HepG2 (cell line): ENCODE data around the gene ADCYAP1R1. TPM values are rescaled to one million over a fixed set of nuclear protein-coding genes. Genes with fewer than 3 reads are reported as not detected.

Experiments used
- ATAC-seq: fragments of 200-7000 bp; cut with Tn5 transposase; 3 replicates; pipeline ENCODE4 v1.9.1; 2020; ENCODE audit warnings: mild to moderate bottlenecking, moderate library complexity
- BruUV-seq: library from RNA; stranded (reverse); fragments of 400-500 nt; replicated peaks from 2 replicates; lab custom pipeline; 2021; lab: Mats Ljungman, UMichigan
- CTCF ChIA-PET: fragments of 300-600 bp; formaldehyde crosslinking; extraction: SDS; loops from one replicate; lab custom pipeline; 2021; ENCODE audit warnings: low total read pairs, inconsistent platforms, low intra/inter-chr PET ratio; lab: Yijun Ruan, JAX
- POLR2A ChIA-PET: fragments of 350-600 bp; sonication (Branson Sonifier 250); formaldehyde crosslinking; loops from one replicate; lab custom pipeline; 2020; ENCODE audit warnings: antibody characterized with exemption, inconsistent platforms; lab: Yijun Ruan, JAX
- DNase-seq: peaks from one replicate; pipeline ENCODE4 v3.0.0-alpha.2; 2015; ENCODE audit warnings: low spot score
- FAIRE-seq: peaks from 3 replicates; lab custom pipeline; 2011; peaks lifted over from hg19 to GRCh38; lab: Jason Lieb, UNC
- H2AFZ ChIP-seq: one replicate; pipeline ENCODE4 v1.6.1; 2011; ENCODE audit warnings: low read length, inconsistent platforms
- H3K27ac ChIP-seq: fragments of 300-600 bp; 3 replicates; pipeline ENCODE4 v1.8.0; 2011; ENCODE audit warnings: mixed run types, mild to moderate bottlenecking, mixed read lengths, low read length, inconsistent platforms; ENCODE audit not compliant: insufficient read depth; ENCODE audit errors: extremely low read length
- H3K27me3 ChIP-seq, 2 experiments: fragments of 200-600 bp in 1 of 2; 2 replicates in 1 of 2; 3 replicates in 1 of 2; pipeline versions ENCODE4 v1.6.0 to v1.8.0; 2011; ENCODE audit warnings: low read length in 2 of 2, mild to moderate bottlenecking in 2 of 2, moderate library complexity in 2 of 2, inconsistent platforms in 1 of 2; ENCODE audit not compliant: insufficient read depth in 2 of 2, control insufficient read depth in 1 of 2
- H3K36me3 ChIP-seq, 2 experiments: fragments of 200-600 bp in 1 of 2; replicated peaks in 1 of 2; 2 replicates in 1 of 2; 3 replicates in 1 of 2; pipeline versions ENCODE4 v1.5.1 to v1.8.0; 2011; ENCODE audit warnings: low read length in 2 of 2, inconsistent platforms in 1 of 2; ENCODE audit not compliant: insufficient read depth in 2 of 2, control insufficient read depth in 1 of 2
- H3K4me1 ChIP-seq: 2 replicates; pipeline ENCODE4 v1.5.1; 2012; ENCODE audit warnings: low read length, inconsistent platforms; ENCODE audit not compliant: insufficient read depth
- H3K4me2 ChIP-seq: 2 replicates; pipeline ENCODE4 v1.6.0; 2011; ENCODE audit warnings: low read depth, low read length, inconsistent platforms
- H3K4me3 ChIP-seq, 3 experiments: fragments of 200-600 bp in 1 of 3; sonication (generic), shearing (Covaris generic) in 1 of 3; replicated peaks in 1 of 3; 2 replicates each; pipeline ENCODE4 v1.5.1; 2011 to 2016; ENCODE audit warnings: low read length in 3 of 3, inconsistent platforms in 2 of 3, low read depth in 2 of 3, mild to moderate bottlenecking in 2 of 3, control low read depth in 1 of 3, mixed read lengths in 1 of 3; ENCODE audit not compliant: insufficient read depth in 1 of 3
- H3K79me2 ChIP-seq: one replicate; pipeline ENCODE4 v1.6.1; 2011; ENCODE audit warnings: low read length, inconsistent platforms; ENCODE audit not compliant: insufficient read depth
- H3K9ac ChIP-seq: 2 replicates; pipeline ENCODE4 v1.6.0; 2011; ENCODE audit warnings: mild to moderate bottlenecking, low read depth, low read length, inconsistent platforms; ENCODE audit not compliant: insufficient read depth
- H3K9me3 ChIP-seq: 2 replicates; pipeline ENCODE4 v1.5.1; 2012; ENCODE audit warnings: mild to moderate bottlenecking, low read length
- H4K20me1 ChIP-seq: 2 replicates; pipeline ENCODE4 v1.6.0; 2011; ENCODE audit warnings: inconsistent platforms, mild to moderate bottlenecking, low read length, moderate library complexity; ENCODE audit not compliant: insufficient read depth
- BORCS8-MEF2B ChIP-seq: sonication (generic); formaldehyde crosslinking; IDR thresholded peaks from 2 replicates; pipeline ENCODE4 v1.8.0; 2022; ENCODE audit warnings: mild to moderate bottlenecking, missing genetic modification reagents
- KLF6 ChIP-seq: IDR thresholded peaks from 2 replicates; pipeline ENCODE4 v1.8.0; 2016; ENCODE audit warnings: missing biosample characterization, missing genetic modification reagents
- MYC ChIP-seq: sonication (generic); formaldehyde crosslinking; IDR thresholded peaks from 2 replicates; pipeline ENCODE4 v1.9.0; 2021; ENCODE audit warnings: missing genetic modification reagents, borderline replicate concordance
- NFKB2 ChIP-seq: sonication (generic); formaldehyde crosslinking; IDR thresholded peaks from 2 replicates; pipeline ENCODE4 v1.4.0; 2020; ENCODE audit warnings: missing genetic modification reagents, borderline replicate concordance
- SATB2 ChIP-seq: sonication (generic); formaldehyde crosslinking; IDR thresholded peaks from 2 replicates; pipeline ENCODE4 v1.5.0; 2020; ENCODE audit warnings: missing genetic modification reagents
- SNAPC2 ChIP-seq: sonication (generic); formaldehyde crosslinking; IDR thresholded peaks from 2 replicates; pipeline ENCODE4 v1.8.1; 2022; ENCODE audit warnings: mild to moderate bottlenecking, missing genetic modification reagents
- SRF ChIP-seq: IDR thresholded peaks from 2 replicates; pipeline ENCODE4 v1.6.1; 2011; ENCODE audit warnings: mild to moderate bottlenecking, low read depth, low read length, moderate library complexity
- ZMAT3 ChIP-seq: sonication (generic); formaldehyde crosslinking; conservative IDR thresholded peaks from 2 replicates; pipeline ENCODE4 v1.7.0; 2021; ENCODE audit warnings: missing genetic modification reagents
- ZNF317 ChIP-seq: sonication (generic); formaldehyde crosslinking; IDR thresholded peaks from 2 replicates; pipeline ENCODE4 v1.5.0; 2020; ENCODE audit warnings: mild to moderate bottlenecking, missing genetic modification reagents
- ZNF704 ChIP-seq: sonication (generic); formaldehyde crosslinking; IDR thresholded peaks from 2 replicates; pipeline ENCODE4 v1.8.1; 2023; ENCODE audit warnings: mild to moderate bottlenecking, inconsistent platforms, moderate library complexity, missing genetic modification reagents, borderline replicate concordance
- ZNF761 ChIP-seq: sonication (generic); formaldehyde crosslinking; conservative IDR thresholded peaks from 2 replicates; pipeline ENCODE4 v1.4.0; 2020; ENCODE audit warnings: mild to moderate bottlenecking, missing genetic modification reagents
- ZSCAN21 ChIP-seq: sonication (generic); formaldehyde crosslinking; IDR thresholded peaks from 2 replicates; pipeline ENCODE4 v1.8.0; 2022; ENCODE audit warnings: mild to moderate bottlenecking, missing genetic modification reagents, moderate library complexity, borderline replicate concordance
- WGBS: methylation state at CpG from one replicate; pipeline ENCODE4 v1.1.6; 2017; ENCODE audit warnings: low lambda C conversion rate; 5-methylcytosine and 5-hydroxymethylcytosine counted together
- in situ Hi-C: cut with HindIII; loops from 2 replicates; pipeline ENCODE4 v1.10.0; 2017; ENCODE audit warnings: low pct_unique_long_range_greater_than_20kb; ENCODE audit not compliant: extremely low pct_ligation_motif_present
- intact Hi-C: fragments of 100-400 bp; cut with micrococcal nuclease; formaldehyde crosslinking; loops from one replicate; pipeline ENCODE4 v1.10.0; 2022; ENCODE audit not compliant: unreplicated experiment
- polyA plus RNA-seq, 8 experiments: library from polyadenylated mRNA; depleted of rRNA in 3 of 8; stranded (reverse) in 7 of 8; unstranded in 1 of 8; fragments of >200 nt; fragmentation: Illumina TruSeq in 4 of 8; extraction: Trizol in 4 of 8; gene quantifications; 2 replicates each; pipeline versions ENCODE4 v1.2.1 to v1.2.3, GENCODE V29; 2011 to 2016; ENCODE audit warnings: low read depth in 4 of 8, missing spikeins in 1 of 8, mixed read lengths in 1 of 8; ENCODE audit not compliant: insufficient read depth in 1 of 8
- total RNA-seq, 5 experiments: library from RNA; depleted of rRNA; stranded (reverse); fragments of >200 nt; fragmentation: Illumina TruSeq; extraction: Trizol; gene quantifications; 2 replicates each; pipeline ENCODE4 v1.2.3, GENCODE V29; 2016; ENCODE audit warnings: low read depth in 1 of 5

ADCYAP1R1 gene
- total and polyA plus RNA-seq, 2 of the 13 experiments (the other 11 are each of a cell fraction or from before 2014, with no cell fraction given) = not detected

- H3K4me1 ChIP-seq = no peaks in the 10 kb centered on the region
- H3K9ac ChIP-seq = no peak overlapping the region
- H3K27me3 ChIP-seq = peaks cover 1 to 3% of the 10 kb centered on the region in 2 experiments; a peak in 2 of 5 replicates
- TF ChIP-seq ZNF761 (no peak), SATB2 (CRISPR knock-in tag) (no peak), ZNF704 (no peak), MYC (no peak), BORCS8-MEF2B (CRISPR knock-in tag) (no peak), ZSCAN21 (CRISPR knock-in tag) (no peak), KLF6 (no peak), SNAPC2 (CRISPR knock-in tag) (no peak), ZMAT3 (no peak), NFKB2 (CRISPR knock-in tag) (no peak), SRF (no peak), ZNF317 (CRISPR knock-in tag) (no peak)
- no peak for FAIRE-seq
- no peaks in the 10 kb centered on the region for H3K9me3 ChIP-seq
- ChIA-PET POLR2A (no interaction called here), CTCF (no interaction called here)
- H3K27ac ChIP-seq = no peak overlapping the region
- intact Hi-C loops = no loop called here
- in situ Hi-C loops = no loop called here
- no peak for DNase-seq
- H2AFZ ChIP-seq = no peak overlapping the region
- H3K36me3 ChIP-seq = no peaks in the 10 kb centered on the region
- no TSS peak for BruUV-seq
- no peaks in the 10 kb centered on the region for H4K20me1 ChIP-seq
- H3K4me3 ChIP-seq = no peak overlapping the region
- 0% methylated on average over 1 of the region's 6 CpGs for WGBS
- H3K4me2 ChIP-seq = no peak overlapping the region
- no peak for ATAC-seq
- no peaks in the 10 kb centered on the region for H3K79me2 ChIP-seq
These were observed 13.0 kb downstream of the ADCYAP1R1 start for GRCh38 chr7:31065021-31065593.
